CD4-positive, alpha-beta T cell treated with Interleukin-17A for 4 hours (primary cell): ENCODE measurements around the gene SUCLG2.
"Not testable (repeated sequence)": the region's sequence is repeated elsewhere in the genome, so short reads cannot be mapped to it uniquely, and the experiment has no call there.

Source experiments
- DNase-seq: peaks from one replicate; pipeline ENCODE4 v3.0.0-alpha.2; 2020; ENCODE audit warnings: mixed read lengths

SUCLG2 gene

GRCh38 chr3:67551361-67552016, 102.9 kb downstream of the SUCLG2 start:
- DNase-seq, result no peak

- DNase-seq, result no peak
Observed at GRCh38 chr3:67550541-67550940, 103.9 kb downstream of the SUCLG2 start.

GRCh38 chr3:67542502-67543250, 111.7 kb downstream of the SUCLG2 start:
- DNase-seq, result not testable (repeated sequence)

GRCh38 chr3:67540198-67540894, 114.1 kb downstream of the SUCLG2 start:
- no peak for DNase-seq

- not testable (repeated sequence) for DNase-seq
Observed at GRCh38 chr3:67537203-67537602, 117.2 kb downstream of the SUCLG2 start.

GRCh38 chr3:67535006-67535405, 119.4 kb downstream of the SUCLG2 start:
- no peak for DNase-seq

- no peak for DNase-seq
Observed at GRCh38 chr3:67534594-67534993, 119.8 kb downstream of the SUCLG2 start.

GRCh38 chr3:67531181-67532101, 123.0 kb downstream of the SUCLG2 start:
- no peak for DNase-seq

GRCh38 chr3:67529915-67530314, 124.5 kb downstream of the SUCLG2 start:
- DNase-seq, result no peak

GRCh38 chr3:67529337-67529736, 125.1 kb downstream of the SUCLG2 start:
- no peak for DNase-seq

- no peak for DNase-seq
Observed at GRCh38 chr3:67526246-67526645, 128.2 kb downstream of the SUCLG2 start.

GRCh38 chr3:67524046-67524445, 130.4 kb downstream of the SUCLG2 start:
- no peak for DNase-seq

- DNase-seq, result no peak
Observed at GRCh38 chr3:67522081-67522480, 132.3 kb downstream of the SUCLG2 start.

GRCh38 chr3:67521053-67521646, 133.3 kb downstream of the SUCLG2 start:
- DNase-seq, result no peak

GRCh38 chr3:67518236-67518635, 136.2 kb downstream of the SUCLG2 start:
- no peak for DNase-seq

- no peak for DNase-seq
Observed at GRCh38 chr3:67517781-67518180, 136.6 kb downstream of the SUCLG2 start.

GRCh38 chr3:67516496-67516895, 137.9 kb downstream of the SUCLG2 start:
- DNase-seq, result no peak

GRCh38 chr3:67515778-67516177, 138.6 kb downstream of the SUCLG2 start:
- no peak for DNase-seq

- no peak for DNase-seq
Observed at GRCh38 chr3:67509471-67510075, 144.8 kb downstream of the SUCLG2 start.

GRCh38 chr3:67507584-67507983, 146.8 kb downstream of the SUCLG2 start:
- DNase-seq, result no peak

GRCh38 chr3:67500709-67501108, 153.7 kb downstream of the SUCLG2 start:
- DNase-seq, result no peak

- DNase-seq, result no peak
Observed at GRCh38 chr3:67497746-67498145, 156.7 kb downstream of the SUCLG2 start.
